Activated CD4-positive, CD25-positive, alpha-beta regulatory T cell (primary cell): Measurements from ENCODE around the gene USP47.

Experiments used
- DNase-seq, 4 experiments: peaks; one replicate each; lab custom pipeline; 2025; lab: John Stamatoyannopoulos, UW

USP47 gene, protein sequence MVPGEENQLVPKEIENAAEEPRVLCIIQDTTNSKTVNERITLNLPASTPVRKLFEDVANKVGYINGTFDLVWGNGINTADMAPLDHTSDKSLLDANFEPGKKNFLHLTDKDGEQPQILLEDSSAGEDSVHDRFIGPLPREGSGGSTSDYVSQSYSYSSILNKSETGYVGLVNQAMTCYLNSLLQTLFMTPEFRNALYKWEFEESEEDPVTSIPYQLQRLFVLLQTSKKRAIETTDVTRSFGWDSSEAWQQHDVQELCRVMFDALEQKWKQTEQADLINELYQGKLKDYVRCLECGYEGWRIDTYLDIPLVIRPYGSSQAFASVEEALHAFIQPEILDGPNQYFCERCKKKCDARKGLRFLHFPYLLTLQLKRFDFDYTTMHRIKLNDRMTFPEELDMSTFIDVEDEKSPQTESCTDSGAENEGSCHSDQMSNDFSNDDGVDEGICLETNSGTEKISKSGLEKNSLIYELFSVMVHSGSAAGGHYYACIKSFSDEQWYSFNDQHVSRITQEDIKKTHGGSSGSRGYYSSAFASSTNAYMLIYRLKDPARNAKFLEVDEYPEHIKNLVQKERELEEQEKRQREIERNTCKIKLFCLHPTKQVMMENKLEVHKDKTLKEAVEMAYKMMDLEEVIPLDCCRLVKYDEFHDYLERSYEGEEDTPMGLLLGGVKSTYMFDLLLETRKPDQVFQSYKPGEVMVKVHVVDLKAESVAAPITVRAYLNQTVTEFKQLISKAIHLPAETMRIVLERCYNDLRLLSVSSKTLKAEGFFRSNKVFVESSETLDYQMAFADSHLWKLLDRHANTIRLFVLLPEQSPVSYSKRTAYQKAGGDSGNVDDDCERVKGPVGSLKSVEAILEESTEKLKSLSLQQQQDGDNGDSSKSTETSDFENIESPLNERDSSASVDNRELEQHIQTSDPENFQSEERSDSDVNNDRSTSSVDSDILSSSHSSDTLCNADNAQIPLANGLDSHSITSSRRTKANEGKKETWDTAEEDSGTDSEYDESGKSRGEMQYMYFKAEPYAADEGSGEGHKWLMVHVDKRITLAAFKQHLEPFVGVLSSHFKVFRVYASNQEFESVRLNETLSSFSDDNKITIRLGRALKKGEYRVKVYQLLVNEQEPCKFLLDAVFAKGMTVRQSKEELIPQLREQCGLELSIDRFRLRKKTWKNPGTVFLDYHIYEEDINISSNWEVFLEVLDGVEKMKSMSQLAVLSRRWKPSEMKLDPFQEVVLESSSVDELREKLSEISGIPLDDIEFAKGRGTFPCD (N-terminal part only)

DNA sequence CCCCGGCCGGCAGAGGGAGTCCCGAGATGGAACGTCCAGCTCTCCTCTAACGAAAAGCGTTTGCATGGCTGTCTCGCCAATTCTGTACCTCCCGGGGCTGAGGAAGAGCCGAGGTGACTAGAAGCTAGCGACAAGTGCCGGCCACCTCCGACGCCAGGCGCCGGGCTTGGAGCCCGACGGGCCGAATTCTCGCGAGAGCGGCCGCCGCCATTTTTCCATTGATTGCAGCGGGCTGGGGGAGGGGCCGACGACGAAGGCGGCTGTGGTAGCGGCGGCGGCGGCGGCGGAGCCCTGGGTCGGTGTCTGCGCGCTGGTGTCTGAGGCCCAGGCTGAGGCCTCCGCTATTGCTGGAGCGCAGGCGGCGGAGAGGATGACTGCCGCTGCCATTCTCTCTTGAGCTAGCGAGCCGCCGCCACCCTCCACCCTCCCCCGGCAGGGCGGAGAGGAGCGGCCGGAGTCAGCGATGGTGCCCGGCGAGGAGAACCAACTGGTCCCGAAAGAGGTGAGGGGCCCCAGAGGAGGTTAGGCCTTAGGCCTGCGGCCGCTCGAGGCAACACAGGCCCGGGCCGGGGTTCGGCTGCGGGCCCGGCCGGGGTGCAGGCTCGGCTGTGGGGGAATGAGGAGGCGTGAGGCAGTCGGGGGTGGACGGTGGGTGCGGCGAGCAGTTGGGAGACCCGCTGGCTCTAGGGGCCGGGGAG, at the start of gene USP47:
USP47 (plus strand) TSS at position 250 of the 698 bp plus-strand sequence; CDS start at position 464, 214 bp downstream.
- DNase-seq = peak; percentile 89 to 91 (median 91)

DNA sequence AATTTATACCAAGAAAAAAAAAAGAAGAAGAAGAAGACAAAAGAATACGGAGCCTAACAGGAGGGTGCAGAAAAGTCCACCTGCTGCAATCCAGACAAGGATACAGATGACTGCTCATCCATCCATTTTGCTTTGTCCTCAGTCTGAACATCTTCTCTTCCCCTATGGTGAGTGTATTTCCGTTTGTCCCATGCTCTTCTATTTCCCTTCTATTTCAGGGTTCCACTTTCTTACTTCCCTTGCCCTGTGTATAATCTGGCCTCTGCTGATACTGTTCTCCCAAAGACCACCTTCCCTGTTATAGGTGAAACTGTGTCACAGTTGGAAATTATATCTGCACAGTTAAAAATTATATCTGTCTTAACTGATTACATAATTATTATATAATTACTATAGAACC, 48.7 kb upstream of the USP47 start:
- DNase-seq = no peak

DNA sequence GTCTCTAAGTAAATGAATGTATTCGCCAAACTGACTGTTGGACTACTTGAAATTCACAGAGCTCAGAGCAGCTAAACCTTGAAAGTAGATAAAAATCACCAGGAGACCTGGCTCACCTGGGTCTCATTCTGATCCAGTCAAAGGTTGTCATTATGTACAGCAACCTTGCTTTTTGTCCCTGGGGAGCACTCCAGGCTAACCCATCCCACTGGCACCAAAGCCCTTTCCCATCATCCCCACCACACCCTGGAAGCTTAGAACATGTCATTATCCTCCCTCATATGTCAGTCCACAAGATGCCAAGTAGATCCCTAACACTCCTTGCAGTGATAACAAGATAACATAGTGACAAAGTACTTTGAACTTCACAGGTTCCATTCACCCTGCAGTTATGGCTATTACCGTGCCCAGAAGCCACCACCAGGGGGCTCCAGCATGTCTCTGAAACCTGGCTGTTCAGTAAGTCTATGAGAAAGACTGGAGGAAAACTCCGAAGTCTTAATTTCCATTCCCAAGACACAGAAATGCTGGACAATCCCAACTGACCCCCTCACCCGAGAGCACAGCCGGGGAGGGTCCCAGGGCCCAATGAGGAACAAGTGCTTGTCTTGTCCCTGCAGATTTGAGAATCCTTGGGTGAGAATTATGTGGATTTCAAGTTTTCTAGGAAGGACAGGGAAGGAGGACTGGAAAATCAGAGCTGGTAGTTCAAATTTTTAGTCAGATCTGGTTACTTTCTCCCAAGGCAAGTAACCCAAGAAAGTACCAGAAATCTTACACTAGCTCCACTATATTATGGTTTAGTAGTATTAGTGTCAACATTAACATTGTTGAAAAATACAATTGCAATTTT, 43.0 kb upstream of the USP47 start:
- peak; percentile 33 to 50 (median 38) for DNase-seq

DNA sequence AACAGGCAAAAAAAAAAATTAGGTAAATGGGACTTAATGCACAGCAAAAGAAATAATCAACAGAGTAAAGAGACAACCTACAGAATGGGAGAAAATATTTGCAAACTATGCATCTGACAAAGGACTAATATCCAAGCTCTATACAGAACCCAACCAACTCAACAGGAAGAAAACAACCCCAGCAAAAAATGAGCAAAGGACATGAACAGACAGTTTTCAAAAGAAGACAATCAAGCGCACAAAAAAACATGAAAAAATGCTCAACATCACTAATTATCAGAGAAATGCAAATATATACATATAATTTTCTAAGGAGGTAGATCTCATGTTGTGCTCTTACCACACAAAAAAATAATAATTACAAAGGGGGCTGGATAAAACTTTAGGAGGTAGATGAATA, 36.5 kb upstream of the USP47 start:
- no peak for DNase-seq

DNA sequence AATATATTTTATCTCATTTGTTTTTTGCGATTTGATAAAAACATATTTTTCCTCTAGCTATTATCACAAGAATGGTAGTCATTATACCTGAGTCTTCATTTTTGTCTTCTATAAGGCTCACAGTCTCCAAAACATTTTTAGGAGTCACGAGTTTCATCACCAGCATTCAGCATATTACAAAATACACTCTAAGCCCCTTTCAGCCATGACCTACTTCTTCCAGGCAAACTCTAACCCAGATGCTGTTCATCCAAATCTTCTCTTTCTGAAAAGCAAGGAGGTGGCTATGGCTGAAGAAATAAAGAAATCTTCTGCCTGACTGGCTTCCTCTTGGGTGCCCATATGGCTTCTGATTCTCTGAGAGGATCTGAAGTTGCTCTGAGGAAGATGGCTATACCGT, 35.7 kb upstream of the USP47 start:
- DNase-seq = no peak

DNA sequence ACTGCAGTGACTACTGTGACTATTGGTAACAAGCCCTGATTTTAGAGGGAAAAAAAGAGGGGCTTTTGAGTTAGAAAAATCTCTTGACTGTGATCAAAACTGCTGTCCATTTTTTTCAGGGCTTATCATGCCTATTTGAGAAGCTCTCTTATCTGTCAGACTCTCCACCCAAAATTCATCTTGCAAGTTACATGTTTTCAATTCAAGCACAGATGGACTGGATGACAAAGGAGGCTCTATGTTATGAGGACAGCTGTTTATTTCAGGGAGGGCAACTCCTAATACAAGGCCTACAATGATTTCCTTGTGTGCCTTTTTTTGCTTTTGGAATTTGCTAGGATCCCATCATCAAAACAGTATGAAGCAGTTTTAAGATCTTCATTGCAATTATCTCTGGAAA, 35.2 kb upstream of the USP47 start:
- no peak for DNase-seq

DNA sequence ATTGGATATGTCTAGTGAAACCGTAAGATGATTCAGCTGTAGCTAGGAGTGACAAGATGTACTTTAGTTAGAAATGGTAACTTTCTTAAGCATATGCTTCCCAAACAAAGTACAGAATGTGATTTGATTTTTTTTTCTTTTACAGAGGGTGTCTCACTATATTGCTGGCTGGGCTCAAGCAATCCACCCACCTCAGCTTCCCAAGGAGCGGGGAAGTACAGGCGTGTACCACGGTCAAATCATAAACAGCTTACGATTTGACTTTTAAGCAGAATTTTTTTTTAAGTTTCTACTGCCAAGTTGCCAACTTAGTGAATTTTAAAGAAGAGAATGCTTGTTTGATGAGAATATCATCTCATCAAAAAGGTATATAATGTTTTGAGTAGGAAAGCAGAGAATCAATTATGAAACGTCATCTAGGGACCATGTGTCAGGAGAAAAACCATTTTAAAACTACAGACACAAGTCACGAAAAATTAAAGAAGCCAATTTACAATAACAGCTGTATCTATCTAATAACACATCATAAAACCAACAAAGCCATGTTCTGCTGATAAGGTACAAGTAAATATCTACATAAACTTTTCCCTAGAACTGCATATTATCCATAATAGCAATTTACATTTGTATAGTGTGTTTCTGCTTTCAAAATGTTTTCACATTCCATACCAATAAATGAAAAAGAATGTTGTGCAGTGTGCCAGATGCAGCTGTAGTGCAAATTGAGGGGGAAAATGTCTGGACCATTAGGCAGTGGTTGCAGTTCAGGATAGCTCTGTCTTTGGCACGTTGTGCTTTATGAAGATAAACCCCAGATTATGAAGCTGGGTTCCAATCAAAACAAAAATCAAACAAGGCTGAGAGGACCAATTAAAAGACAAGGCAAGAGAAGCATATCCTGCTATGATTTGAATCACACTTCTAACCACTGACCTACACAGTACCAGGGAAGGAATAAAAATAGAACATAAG, 33.7 kb upstream of the USP47 start:
- DNase-seq = no peak

DNA sequence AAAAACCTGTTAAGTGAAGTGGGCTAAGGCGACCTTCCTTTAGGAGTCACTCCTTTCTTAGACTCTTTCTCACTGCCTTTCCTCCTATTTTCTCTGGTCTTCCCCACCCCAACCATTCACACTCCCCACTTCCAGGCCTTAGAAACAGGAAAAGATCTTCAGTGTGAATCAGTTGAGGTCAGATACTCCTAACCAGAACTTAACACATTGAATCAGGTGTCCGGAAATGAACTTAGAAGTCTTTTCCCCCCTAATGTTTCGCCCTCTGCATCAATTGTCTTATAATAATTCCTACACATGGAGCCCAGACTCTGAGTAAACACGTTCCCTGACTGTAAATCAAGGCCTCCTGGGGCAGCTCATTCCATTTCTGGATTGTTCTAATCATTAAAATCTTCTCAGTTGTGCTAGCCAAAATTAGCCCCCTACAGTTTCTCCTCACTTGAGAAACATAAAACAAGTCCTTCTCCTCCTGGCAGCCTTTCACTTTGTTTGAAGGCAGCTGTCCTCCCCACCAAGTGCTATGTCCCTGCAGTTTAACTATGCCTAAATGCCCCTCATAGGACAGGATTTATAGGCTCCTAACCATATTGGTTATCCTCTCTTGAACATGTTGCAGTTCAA, 32.7 kb upstream of the USP47 start:
- DNase-seq = no peak

DNA sequence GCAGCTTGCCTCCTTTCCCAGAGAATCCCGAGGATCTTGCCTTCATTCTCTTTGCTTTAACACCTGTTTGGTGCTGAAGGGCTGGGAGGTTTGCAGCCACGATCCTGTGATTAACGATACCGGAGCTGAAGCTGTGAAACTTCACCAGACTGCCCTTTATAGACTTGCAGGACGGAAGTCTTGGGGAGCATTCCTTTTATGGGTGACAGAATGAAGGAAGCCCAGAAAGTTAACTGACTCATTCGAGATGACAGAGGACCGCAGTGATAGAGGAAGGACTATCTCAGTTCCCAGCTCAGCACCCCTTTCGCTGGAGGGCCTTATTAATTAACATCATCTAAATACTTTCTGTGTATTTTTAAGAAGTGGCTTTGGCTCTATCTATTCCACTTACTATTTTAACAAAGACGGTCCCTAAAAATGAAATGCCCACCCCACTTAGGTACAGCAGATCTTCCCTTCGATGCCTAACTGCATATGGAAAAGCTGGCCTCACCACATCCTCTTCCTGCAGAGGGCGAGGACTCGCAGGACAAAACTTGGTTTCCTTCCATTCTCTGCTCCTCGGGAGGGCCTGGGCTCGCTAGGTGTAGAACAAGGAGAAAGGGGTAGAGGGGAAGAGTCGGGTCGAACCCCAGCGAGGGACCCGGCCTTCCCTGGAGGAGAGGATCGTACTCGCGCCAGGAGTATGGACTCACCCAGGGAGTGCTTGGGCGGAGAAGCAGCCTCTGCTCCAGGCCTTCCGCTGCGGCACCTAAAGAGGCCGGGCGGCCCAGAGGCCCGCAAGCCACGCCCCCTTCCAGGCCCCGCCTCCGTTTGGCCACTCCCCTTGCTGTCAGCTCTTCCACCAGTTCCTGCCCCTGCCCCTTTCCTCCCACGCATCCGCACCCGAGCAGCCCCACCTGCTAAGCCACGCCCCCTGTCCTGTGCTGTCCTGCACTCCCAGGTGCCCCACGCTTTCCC, 30.7 kb upstream of the USP47 start:
- DNase-seq = no peak

DNA sequence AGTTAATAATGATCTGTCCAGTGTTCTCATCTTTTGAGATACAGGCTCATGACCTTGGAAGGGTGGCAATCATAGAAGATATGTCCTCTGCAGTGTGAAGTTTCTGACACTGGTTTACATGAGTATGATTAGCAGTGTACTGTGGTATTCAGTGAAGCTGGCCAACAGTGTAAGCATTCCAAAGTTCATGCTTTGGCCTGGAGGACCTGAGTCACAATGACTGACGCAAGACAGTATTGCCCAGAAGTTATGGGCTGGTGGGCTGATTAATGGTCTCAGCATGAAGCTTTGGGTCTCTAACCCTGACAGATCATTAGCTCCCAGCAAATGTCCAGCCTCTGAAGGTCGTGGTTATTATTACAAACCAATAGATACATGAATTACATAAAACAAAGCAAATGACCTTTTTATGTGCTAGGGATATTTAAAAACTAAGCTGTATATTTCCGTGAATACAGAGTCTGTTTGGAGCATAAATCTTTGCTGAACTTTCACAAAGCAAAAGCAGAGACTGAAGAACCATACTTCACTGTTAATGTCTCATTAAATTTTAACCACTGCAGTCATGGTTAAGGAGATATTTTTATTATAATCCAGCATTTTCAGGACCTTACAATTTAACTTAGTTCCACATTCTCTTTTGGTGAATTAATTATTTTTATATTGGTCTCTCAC, 28.3 kb upstream of the USP47 start:
- no peak for DNase-seq

DNA sequence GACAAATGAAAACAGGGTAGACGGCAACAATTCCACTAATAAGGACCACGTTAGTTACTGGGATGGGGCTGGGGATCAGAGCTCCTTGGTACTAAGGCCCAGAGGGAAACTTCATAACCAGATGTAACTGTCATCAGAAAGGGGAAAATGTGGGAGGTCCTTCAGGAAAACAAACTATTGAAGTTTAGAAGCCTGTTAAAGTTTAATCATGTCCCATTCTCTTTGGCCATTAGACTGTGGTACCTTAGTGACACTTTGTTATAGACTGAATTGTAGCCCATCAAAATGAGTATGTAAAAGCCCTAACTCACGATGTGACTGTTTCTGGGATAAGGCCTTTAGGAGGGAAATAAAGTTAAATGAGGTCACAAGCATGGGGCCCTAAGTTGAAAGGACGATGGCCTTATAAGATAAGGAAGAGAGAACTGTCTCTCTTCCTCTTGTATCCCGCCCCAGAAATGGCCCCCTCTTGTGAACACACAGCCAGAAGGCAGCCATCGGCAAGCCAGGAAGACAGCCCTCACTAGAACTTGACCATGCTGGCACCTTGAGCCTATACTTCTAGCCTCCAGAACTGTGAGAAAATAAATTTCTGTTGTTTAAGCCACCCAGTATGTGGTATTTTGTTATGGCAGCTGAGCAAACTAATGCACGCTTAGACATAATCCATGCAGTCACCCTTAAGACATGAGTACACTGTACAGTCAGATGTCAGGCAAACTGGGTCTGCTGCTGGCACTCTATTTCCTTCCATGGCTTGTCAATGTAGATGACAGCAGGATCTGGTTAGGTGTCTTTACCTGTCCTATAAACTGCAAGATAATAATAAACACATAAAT, 26.9 kb upstream of the USP47 start:
- DNase-seq = no peak

DNA sequence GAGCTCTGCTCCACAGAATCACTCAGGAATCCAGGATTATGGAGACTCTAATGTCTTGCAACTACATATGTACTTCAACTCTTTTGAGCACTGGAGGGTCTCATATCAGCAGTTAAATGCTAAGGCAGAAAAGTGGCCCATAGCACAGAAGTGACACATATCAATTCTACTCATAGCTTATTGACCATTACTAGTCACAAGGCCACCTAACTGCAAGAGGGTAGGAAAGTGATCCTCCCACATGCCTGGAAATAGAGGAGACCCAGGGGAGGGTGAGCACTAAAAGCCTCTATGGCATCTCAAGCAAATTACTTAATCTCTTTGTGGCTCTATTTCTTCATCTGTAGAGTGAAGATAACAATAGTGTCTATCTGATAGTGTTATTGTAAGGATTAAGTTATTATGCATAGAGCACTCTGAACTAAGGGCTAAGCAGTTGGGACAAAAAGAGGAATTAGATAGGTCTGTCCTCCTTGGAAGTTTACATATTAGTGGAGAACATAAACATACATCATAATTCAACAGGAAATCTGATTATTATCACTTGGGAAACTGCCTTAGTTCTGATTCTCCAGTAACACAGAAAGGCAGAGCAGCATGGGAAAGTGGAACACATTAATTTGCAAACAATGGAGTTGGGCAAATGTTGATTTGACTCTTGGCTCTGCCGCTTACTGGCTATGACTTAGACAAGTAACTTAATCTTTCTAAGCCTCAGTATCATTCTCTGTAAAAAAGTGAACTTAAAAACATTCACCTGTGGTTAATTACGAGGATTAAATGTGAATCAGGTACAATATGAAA, 25.1 kb upstream of the USP47 start:
- no peak for DNase-seq

DNA sequence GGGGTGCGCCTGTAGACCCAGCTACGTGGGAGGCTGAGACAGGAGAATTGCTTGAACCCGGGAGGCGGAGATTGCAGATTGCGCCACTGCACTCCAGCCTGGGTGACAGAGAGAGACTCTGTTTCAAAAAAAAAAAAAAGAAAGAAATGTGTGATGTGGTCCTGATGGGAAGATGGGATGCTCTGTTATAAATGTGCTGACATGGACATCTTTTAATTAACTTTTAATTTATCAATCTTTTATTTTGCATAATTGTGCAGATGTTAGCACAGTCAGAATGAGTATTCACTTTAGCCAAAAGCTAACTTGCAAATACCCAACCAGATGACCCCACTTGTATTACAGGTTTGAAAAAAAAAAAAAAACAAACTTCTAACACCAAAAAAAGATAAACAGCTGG, 23.8 kb upstream of the USP47 start:
- no peak for DNase-seq

DNA sequence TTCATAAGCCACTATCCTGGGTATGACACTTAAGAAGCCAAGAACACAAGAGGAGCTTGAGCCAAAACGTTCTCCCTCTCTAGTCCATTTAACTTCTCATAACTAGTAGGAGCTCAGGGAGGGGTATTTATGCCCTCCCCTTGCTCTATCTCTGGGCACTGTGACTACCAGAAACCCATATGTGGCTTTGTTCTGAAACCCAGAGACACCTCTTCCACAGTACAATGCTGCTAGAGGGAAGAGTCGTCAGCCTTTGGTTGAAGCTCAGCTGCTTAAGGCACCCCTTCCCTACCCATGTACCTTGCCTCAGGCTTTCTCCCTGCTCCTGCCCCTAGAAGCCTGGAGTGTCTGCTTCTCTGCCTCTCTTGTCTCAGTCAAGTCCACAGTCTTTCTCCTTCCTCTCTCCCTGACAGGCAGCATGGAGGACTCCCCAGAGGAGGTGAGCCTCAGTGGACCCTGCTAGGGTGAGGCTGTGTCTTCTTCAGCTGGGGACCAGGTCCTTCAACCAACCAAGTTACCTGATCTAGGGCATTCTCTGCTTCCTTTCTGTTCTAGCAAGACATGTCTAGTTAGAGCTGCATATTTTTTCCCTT, 23.1 kb upstream of the USP47 start:
- DNase-seq = no peak

DNA sequence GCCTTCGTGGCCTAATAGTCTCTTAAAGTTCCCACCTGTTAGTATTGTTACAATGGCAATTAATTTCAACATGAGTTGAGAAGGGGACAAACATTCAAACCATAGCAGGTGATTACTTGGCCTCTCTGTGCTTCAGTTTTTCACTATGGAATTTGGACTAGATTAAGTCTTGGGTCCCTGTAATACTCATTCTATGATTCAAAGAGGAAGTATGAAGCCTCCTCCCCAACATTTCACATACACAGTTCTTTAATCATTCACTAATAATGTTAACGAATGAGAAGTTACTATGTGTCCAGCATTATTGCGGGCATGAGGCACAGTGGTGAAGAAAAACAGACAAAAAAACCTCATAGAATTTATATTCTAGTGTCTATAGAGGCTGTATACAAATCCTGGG, 19.9 kb upstream of the USP47 start:
- no peak for DNase-seq
